WTC11 (cell line): ENCODE measurements around the gene AKIRIN2.

Source experiments
- CTCF ChIP-seq: fragments of 200-600 bp; IDR thresholded peaks from 2 replicates; pipeline ENCODE4 v1.8.0; 2022; ENCODE audit warnings: antibody characterized with exemption
- E2F1 ChIP-seq: sonication (generic); formaldehyde crosslinking; IDR thresholded peaks from 2 replicates; pipeline ENCODE4 v1.8.0; 2022; ENCODE audit warnings: mild to moderate bottlenecking, missing genetic modification reagents
- ESRRA ChIP-seq: sonication (generic); formaldehyde crosslinking; IDR thresholded peaks from 2 replicates; pipeline ENCODE4 v1.8.1; 2022; ENCODE audit warnings: mild to moderate bottlenecking, missing genetic modification reagents, borderline replicate concordance
- FOXK1 ChIP-seq: sonication (generic); formaldehyde crosslinking; IDR thresholded peaks from 2 replicates; pipeline ENCODE4 v1.8.0; 2022; ENCODE audit warnings: mild to moderate bottlenecking, moderate library complexity, missing genetic modification reagents
- JUN ChIP-seq: sonication (generic); formaldehyde crosslinking; IDR thresholded peaks from 2 replicates; pipeline ENCODE4 v1.8.0; 2023; ENCODE audit warnings: mild to moderate bottlenecking, missing genetic modification reagents
- MXD4 ChIP-seq: fragments of 250-450 bp; sonication (Bioruptor Pico); IDR thresholded peaks from 2 replicates; pipeline ENCODE4 v1.8.0; 2021; ENCODE audit warnings: mild to moderate bottlenecking, moderate library complexity, borderline replicate concordance
- NFYB ChIP-seq: sonication (generic); formaldehyde crosslinking; conservative IDR thresholded peaks from 2 replicates; pipeline ENCODE4 v1.8.0; 2022; ENCODE audit warnings: low read depth, missing genetic modification reagents
- NR1H2 ChIP-seq: sonication (generic); formaldehyde crosslinking; IDR thresholded peaks from 2 replicates; pipeline ENCODE4 v1.9.0; 2021; ENCODE audit warnings: mild to moderate bottlenecking, moderate library complexity, missing genetic modification reagents
- USF1 ChIP-seq: sonication (generic); formaldehyde crosslinking; IDR thresholded peaks from 2 replicates; pipeline ENCODE4 v1.8.0; 2022; ENCODE audit warnings: mild to moderate bottlenecking, missing genetic modification reagents
- ZNF232 ChIP-seq: sonication (generic); formaldehyde crosslinking; IDR thresholded peaks from 2 replicates; pipeline ENCODE4 v1.8.0; 2022; ENCODE audit warnings: mild to moderate bottlenecking, missing genetic modification reagents
- TF ChIP-seq, protein P1 (sequence below): sonication (generic); formaldehyde crosslinking; IDR thresholded peaks from 2 replicates; pipeline ENCODE4 v1.8.1; 2022; ENCODE audit warnings: low read depth, mild to moderate bottlenecking, moderate library complexity, missing genetic modification reagents, borderline replicate concordance
- TF ChIP-seq, protein P2 (sequence below): sonication (generic); formaldehyde crosslinking; IDR thresholded peaks from 2 replicates; pipeline ENCODE4 v1.8.1; 2022; ENCODE audit warnings: missing genetic modification reagents, borderline replicate concordance
- TF ChIP-seq, protein P3 (sequence below): sonication (generic); formaldehyde crosslinking; IDR thresholded peaks from 2 replicates; pipeline ENCODE4 v1.8.1; 2023; ENCODE audit warnings: mild to moderate bottlenecking, missing genetic modification reagents, moderate library complexity
- TF ChIP-seq, protein P4 (sequence below): sonication (generic); formaldehyde crosslinking; IDR thresholded peaks from 2 replicates; pipeline ENCODE4 v1.8.1; 2023; ENCODE audit warnings: mild to moderate bottlenecking, missing genetic modification reagents, borderline replicate concordance

- TF ChIP-seq CTCF (no peak), E2F1 (CRISPR knock-in tag) (no peak), ZNF232 (no peak), JUN (no peak), ESRRA (CRISPR knock-in tag) (no peak), MXD4 (no peak), FOXK1 (no peak), NFYB (CRISPR knock-in tag) (no peak), USF1 (no peak), NR1H2 (CRISPR knock-in tag) (no peak)
- TF ChIP-seq, protein P1, sequence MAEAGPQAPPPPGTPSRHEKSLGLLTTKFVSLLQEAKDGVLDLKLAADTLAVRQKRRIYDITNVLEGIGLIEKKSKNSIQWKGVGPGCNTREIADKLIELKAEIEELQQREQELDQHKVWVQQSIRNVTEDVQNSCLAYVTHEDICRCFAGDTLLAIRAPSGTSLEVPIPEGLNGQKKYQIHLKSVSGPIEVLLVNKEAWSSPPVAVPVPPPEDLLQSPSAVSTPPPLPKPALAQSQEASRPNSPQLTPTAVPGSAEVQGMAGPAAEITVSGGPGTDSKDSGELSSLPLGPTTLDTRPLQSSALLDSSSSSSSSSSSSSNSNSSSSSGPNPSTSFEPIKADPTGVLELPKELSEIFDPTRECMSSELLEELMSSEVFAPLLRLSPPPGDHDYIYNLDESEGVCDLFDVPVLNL (CRISPR knock-in tag): no peak
- TF ChIP-seq, protein P2, sequence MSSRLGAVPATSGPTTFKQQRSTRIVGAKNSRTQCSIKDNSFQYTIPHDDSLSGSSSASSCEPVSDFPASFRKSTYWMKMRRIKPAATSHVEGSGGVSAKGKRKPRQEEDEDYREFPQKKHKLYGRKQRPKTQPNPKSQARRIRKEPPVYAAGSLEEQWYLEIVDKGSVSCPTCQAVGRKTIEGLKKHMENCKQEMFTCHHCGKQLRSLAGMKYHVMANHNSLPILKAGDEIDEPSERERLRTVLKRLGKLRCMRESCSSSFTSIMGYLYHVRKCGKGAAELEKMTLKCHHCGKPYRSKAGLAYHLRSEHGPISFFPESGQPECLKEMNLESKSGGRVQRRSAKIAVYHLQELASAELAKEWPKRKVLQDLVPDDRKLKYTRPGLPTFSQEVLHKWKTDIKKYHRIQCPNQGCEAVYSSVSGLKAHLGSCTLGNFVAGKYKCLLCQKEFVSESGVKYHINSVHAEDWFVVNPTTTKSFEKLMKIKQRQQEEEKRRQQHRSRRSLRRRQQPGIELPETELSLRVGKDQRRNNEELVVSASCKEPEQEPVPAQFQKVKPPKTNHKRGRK (CRISPR knock-in tag): no peak
- TF ChIP-seq, protein P3, sequence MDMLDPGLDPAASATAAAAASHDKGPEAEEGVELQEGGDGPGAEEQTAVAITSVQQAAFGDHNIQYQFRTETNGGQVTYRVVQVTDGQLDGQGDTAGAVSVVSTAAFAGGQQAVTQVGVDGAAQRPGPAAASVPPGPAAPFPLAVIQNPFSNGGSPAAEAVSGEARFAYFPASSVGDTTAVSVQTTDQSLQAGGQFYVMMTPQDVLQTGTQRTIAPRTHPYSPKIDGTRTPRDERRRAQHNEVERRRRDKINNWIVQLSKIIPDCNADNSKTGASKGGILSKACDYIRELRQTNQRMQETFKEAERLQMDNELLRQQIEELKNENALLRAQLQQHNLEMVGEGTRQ (CRISPR knock-in tag): no peak
- TF ChIP-seq, protein P4, sequence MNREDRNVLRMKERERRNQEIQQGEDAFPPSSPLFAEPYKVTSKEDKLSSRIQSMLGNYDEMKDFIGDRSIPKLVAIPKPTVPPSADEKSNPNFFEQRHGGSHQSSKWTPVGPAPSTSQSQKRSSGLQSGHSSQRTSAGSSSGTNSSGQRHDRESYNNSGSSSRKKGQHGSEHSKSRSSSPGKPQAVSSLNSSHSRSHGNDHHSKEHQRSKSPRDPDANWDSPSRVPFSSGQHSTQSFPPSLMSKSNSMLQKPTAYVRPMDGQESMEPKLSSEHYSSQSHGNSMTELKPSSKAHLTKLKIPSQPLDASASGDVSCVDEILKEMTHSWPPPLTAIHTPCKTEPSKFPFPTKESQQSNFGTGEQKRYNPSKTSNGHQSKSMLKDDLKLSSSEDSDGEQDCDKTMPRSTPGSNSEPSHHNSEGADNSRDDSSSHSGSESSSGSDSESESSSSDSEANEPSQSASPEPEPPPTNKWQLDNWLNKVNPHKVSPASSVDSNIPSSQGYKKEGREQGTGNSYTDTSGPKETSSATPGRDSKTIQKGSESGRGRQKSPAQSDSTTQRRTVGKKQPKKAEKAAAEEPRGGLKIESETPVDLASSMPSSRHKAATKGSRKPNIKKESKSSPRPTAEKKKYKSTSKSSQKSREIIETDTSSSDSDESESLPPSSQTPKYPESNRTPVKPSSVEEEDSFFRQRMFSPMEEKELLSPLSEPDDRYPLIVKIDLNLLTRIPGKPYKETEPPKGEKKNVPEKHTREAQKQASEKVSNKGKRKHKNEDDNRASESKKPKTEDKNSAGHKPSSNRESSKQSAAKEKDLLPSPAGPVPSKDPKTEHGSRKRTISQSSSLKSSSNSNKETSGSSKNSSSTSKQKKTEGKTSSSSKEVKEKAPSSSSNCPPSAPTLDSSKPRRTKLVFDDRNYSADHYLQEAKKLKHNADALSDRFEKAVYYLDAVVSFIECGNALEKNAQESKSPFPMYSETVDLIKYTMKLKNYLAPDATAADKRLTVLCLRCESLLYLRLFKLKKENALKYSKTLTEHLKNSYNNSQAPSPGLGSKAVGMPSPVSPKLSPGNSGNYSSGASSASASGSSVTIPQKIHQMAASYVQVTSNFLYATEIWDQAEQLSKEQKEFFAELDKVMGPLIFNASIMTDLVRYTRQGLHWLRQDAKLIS: no peak
These were observed 46.2 kb downstream of the AKIRIN2 start for GRCh38 chr6:87655824-87656223.
